HG03175 (cell line): ENCODE data around the gene HHAT.

Experiments used
- ATAC-seq: cut with Tn5 transposase; IDR thresholded peaks from one replicate; pipeline ENCODE4 v1.9.1; 2021; ENCODE audit warnings: mild to moderate bottlenecking, moderate library complexity; ENCODE audit not compliant: unreplicated experiment

Gene HHAT

DNA sequence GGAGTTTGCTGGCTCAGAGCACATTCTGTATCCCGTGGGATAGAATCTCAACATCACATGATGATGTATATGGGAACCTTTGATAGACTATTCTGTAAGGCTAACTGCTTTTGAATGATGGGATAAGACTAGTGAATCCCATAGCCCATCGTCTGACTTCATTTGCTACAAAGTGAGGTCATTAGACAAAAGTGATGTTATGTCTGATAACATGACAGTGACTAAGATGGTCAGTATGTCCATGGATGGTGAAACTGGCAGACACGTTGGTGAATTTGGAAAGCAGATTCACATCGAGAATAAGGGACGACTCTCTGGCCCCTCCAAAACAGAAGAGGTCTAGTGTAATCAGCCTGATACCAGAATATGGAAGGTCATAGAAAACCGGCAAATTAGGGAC, 108.4 kb downstream of the HHAT start:
- no peak for ATAC-seq

DNA sequence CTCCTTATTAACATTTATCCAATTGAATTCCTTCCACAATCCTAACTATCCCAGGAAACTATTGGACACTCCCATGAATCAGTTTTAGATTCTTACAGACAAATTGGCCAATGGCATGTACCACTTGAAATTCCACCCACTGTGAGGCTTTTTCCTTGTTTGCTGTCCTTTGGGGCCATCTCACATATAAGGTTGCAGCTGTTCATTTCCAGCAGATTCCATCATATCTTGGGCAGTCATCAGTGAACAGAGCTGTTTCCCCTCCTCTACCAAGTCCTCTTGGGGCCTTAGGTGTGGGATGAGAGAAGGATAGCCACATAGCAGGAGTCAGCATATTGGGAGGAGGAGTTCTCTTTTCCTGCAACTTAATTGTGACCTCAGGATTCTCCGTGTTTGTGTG, 109.1 kb downstream of the HHAT start:
- ATAC-seq, result no peak

DNA sequence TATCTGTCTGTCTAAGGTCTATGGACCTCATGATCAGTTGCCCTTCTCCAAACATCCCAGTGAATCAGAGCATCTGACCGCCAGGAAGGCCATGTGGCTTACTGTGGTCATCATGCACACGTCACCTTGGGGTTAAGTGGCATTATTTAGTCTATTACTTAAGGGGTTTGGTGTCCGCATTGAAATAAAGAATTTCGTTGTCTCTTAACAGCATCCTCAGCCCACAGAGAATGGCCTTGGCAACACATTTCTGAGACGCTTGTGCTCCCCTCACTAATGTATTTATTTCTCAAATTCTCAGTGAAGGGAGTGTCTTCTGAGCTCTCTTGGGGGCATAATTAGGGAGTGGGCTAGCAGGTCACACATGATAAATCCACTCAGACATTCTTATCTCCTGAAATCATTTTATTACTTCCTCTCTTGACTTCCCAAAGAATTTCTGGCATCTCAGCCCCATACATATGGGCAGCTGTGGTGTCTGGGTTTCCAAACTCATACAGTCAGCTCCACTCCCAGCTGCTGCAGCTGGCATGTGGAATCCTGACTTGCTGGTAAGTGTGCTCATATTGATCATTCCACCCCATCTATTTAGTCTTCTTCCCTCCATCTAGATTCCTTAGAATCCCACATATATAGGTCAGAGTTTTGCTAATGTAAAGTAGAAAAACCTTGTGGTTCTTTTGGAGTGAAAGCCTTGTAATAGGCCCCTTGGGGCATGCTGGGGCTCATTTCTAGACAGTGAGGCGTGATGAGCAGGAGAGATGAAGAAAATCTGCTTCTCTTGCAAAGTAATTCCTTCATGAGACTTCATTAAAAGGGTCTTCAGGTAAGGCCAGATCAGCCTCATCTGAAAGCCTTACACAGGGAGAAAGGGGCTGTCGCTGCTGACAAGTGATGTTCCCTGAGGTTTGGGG, 110.5 kb downstream of the HHAT start:
- no peak for ATAC-seq

DNA sequence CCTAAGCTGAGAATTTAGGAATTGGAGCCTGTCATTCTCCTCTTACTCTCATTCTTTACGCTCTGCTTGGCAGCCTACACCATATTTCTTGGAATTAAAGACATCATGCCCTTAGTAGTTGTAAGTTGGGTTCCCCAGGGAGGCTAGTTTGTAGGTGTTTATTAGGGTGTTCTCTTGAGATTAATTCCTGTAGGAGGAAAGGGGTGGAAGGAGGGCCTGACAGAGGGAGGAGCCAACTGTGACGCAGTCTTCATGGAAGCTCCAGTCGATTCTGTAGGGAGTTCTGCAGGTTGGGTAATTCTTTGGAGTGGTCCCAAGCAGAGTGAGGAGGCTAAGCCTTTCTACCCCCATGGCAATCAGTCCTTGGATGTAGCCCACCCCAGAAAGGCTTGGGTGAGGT, 111.4 kb downstream of the HHAT start:
- no peak for ATAC-seq

DNA sequence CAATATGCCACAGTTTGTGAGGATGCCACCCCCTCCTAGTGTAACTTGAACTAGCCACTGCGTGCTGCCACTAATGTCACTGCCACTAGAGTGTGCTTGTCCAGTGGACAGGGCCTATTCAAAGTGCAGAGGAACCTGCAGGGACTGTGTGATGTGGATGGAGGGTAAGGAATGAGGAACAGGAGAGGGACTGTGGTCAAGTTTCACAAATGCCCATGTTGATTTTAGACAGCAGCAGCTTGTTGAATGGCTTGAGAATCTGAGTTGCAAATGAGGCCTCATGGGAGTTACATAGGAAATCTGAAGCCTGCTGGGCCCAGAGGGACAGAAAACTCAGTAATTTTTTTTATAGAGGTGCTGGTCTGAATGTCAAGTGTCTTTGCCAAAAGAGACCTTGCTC, 112.3 kb downstream of the HHAT start:
- ATAC-seq, result no peak

DNA sequence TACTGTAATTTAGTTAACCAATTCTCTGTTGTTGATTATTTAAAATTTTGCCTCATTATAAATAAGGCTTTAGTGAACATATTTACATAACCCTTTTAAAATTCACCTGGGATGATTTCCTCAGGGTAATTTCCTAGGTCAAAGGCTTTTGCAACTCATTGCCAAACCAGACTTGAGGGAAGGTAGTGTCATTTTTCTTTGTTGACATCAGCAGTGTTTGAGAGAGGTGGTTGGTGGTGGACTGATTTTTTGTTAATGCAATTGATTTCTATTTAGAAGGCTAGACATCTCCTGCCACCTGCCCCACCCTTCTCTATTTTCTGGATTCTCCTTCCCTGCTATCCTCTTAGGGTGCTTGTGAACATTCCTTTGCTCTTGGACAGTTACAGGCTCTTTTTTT, 116.8 kb downstream of the HHAT start:
- ATAC-seq, result no peak

DNA sequence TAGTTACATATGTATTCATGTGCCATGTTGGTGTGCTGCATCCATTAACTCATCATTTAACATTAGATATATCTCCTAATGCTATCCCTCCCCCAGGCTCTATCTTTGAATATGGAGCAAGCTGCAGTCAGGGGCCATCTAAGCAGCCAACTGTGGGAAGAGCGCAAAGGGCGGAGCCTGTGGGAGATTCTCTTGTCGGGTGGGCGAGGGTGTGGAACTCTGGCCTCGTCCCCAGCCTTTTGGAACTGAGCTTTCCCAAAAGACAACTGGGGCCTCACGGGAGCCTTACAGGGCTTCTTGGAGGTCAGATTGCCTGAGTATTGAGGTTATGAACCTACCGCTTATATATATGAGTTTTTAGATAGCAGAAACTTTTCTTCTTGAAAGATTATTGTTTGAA, 117.2 kb downstream of the HHAT start:
- ATAC-seq, result no peak

DNA sequence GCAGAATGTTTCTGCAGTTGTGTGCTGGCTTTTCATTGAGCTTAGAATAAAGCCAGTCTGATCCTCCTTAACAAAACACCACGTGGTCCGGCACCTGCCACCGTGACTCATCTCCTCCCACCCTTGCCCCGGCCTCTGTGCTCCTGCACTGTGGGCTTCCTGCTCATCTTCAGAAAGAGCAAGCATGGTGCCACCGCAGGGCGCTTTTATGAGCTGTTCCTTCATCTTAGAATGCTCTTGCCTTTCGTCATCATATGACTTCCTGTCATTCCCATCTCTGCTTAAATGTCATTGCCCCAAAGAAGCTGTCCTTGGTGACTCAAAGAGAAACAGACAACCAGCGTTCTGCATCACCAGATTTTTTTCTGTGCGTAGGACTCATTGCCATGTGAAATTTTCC, 117.8 kb downstream of the HHAT start:
- ATAC-seq, result no peak

DNA sequence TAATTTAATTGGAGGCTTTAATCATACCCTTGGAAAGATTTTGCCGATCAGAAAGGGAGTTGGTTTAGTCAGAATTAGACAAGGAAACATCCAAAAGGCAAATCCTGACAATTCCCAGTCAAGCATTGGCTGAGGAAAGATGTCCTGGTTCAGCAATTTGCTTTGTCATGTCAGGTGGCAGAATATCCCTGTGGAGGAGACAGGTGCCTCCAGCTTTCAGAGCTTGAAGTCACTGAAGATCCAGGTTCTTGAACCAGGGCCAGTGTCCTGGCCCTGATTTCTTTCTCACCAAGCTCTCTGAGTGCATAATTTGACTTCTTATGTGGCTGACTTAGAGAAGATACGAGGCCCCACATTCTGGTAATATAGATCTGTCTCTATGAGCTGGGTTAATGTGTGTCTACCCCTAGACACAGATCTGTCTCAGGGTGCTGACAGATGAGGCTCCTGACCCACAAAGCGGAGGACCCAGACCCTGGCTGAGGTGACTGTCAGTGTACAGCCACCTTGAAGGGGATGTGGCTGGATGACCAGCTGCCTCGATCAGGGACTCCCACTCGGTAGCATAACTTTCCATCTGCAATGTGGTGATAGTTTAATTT, 118.9 kb downstream of the HHAT start:
- no peak for ATAC-seq

DNA sequence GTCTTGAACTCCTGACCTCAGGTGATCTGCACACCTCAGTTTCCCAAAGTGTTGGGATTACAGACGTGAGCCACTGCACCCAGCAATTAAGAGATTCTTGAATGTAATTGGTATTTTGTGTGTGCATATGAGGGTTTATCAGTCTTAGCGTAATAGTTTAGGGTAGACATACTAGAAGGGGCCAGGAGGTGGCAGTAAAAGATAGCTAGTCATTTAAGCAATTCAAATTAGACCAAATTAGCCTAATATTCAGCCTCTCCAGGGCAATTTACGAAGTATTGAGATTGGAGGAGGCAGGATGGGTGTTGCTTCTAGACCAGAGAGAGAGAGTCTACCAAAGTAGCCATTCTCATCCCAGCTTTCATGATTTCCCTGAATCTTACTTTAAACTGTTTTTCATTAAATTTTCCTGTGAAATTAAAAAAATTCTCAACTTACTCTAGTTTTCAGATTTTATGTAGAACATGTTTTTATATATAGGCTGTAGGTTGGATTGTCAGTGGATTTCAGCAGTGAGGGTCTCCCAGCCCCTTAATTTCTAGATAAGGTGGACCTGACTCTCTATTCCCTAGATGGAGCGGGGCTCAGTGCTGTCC, 119.7 kb downstream of the HHAT start:
- no peak for ATAC-seq

DNA sequence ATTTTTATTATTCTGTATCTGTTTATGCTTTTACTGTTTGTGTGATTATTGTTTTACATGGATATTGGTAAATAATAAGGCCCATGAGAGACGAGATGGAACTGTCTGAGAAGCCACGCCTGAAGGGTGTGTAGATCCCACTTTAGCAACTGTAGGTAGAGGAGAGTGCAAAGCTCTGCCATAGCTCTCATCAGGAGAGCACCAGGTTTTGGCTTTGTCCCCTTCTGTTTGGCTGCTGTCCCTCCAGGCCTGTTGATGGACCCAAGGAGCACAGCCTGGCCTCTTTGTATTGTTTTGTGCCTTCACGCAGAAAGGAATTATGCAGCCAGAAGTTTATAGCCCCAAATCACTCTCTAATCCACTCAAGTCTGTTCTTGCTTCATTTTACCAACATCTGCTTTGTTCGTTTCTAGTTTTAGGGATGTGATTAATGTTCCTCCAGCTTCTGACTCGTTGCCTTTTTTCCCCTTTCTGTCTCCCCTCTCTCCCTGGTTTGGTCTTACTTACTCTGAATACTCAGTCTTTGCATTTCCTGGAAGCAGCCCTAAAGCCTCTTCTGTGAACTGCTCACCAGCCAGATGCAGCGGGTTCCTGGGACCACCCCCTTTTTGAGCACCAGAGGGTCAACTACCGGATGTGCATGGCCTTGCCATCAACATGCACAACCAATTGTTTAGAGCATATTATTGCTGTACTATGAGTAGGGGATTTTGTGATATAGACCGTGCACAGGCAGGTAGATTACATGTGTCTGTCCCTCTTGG, 127.3 kb downstream of the HHAT start:
- ATAC-seq, result no peak

DNA sequence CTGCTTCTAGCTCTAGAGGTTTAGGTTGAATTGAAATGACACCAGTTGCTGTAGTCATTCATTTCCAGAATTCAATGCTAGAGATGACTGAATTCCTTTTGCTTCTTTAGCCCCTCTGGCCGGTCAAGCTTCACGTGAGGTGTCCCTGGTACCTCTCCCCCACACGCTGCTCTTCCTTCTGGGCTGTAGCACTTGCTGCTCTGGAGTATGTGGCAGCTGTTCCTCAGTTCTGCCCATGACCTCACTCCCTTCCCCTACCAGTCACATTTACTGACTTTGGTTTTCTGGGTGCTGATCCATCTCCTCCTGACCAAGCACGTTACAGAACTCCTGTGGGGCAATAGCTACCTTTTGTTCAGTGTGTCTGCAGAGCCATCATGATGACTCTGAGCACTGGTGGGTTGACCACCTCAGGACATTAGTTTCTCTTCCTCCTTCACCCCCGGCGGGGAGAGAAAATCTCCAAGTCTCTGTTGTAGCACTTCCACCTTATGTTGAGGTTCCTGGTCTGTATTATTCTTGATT, 128.1 kb downstream of the HHAT start:
- ATAC-seq, result no peak

DNA sequence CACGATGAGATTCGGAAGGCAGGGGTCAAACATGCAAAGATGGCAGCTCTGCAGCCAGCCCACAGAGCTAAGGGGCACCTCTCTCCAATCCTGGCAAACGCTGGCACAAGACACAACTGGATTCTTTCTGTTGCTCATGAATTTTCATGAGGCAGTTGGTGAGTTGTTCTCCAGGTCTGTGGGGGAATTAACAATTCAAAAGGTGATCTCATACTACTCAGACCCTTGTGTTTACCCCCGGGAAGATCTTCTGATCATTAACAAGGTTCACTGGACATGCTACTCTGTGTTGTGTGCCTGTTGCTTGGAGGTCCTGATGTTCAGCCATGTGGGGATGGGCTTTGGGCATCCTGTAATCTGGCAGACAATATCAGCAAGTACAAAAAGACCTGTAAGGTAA, 128.9 kb downstream of the HHAT start:
- ATAC-seq, result no peak

DNA sequence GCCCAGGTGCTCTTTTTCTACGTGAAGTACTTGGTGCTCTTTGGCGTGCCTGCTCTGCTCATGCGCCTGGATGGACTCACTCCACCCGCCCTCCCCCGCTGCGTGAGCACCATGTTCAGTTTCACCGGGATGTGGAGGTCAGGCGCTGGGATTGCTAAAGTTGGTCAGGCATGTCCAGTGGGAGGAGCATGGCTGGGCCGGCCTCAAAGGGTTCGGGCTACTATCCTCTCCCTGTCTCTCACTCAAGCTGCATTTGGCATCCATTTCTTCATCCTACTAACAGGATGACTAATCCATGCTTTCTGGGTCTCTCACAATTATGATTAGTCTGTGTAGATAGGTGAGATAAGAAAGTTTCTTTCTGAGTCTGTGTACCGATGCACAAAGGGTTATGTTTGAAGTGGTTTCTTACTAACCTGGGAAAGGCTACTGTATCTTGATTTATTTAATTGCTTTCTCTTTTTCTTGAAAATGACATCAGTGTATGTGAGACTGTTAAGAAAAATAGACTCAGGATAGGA, 135.9 kb downstream of the HHAT start:
- ATAC-seq, result no peak

DNA sequence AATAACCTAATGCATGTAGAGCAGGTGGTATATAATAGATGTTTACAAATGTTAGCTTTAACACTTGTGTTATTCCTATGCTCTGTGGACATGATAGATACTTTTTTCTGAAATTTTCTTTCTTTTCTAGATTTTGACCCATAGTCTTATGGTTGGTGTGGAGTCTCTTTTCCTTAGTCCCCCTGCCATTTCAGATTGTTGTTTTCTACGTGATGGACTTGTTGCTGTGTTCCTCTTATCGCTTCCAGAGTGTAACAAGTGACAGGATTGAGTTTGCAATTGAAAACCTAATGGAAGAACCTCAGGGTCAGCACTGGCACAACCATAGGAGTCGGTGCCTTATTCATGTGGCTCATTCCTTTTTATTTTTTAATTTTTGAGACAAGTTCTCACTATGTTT, 136.4 kb downstream of the HHAT start:
- ATAC-seq, result no peak

DNA sequence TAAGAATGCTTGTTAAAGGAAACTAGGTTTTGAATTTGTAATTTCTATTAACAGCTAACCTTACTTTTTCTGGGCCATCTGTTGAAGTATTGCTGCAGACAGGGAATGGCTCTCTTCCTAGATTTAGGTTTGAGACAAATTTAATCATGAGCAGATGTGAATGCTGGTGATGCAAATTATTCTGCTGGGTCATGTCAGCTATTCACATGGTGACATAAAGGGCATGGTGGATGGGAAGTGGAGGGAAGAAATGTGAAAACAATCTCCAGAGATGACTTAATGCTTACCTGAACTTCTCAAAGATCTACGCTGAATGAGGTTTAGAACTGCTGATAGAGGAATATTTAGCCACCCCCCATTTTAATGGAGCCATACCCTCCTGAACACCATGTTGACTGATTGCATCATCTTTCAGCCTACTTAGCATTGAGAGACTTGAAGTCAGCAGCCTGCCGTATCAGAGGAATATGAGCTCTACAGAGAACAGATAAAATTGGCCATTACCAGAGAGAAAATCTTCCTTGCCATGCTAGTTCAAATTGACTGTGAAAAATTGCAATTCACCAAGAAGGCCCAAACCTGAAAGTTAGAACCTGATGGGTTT, 138.8 kb downstream of the HHAT start:
- ATAC-seq, result no peak

DNA sequence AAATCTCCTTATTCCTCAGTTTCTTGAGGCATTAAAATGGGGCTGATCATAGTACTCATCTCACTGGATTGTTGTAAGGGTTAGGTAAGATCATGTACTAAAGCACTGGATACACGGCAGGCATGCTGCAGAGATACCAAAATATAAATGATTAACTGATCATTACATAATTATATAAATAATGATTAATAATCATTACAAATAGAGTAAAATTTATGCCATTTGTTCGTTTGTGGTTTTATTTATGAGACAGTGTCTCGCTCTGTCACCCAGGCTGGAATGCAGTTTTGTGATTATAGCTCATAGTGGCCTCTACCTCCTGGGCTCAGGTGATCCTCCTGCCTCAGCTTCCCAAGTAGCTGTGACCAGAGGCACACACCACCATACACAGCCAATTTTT, 140.7 kb downstream of the HHAT start:
- ATAC-seq, result no peak

DNA sequence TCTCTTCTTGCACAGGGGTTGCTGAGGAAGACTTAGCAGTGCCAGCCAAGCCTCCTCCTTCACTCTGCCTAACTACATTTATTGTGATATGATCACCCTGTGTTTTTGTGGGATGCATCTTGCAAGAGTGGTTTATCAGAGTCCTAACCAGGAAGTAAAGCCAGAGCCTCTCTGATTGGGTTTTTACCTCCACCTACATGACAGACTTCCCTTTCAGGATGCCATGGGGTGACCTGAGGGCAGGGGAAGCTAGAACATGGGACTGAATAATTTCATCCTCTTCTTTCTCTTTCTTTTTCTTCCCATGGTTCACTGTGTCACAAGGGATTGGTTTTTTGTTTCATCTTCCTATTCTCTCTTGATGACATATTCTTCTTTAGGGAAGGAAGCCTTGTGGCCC, 146.6 kb downstream of the HHAT start:
- ATAC-seq, result no peak

DNA sequence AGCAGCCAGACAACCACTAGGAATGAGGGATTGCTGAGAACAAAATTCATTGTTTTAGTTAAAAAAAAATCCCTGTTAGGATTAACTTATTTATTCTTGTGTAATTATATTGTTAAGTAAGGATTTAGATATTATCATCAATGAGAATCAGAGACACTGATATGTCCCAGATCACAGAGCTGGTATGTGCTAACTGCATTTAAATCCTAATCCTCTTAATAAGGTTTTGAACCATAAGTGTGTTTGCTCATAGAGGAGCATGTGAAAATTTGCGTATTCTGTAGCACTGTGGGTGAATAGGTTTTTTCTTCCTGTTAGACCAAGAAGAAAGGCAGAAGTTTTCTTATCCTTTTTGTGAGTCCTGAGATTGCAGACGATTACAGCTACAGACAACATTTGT, 147.1 kb downstream of the HHAT start:
- ATAC-seq, result no peak

DNA sequence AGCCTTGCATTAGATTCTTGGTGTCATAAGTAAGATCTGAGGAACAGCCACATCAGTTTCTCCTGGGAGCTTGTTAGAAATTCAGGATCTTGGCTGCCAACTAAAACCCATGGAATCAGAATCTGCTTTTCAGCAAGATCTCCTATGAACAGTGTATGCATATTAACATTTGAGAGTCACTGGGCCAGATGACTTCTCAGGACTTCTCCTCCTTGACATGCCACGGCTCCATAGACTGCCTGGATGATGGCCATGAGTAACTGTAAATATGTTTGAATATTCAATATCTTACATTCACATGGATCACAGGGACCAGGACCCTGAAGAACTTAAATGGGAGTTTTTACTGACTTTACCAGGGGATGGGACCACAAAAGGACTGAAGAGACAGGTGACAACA, 148.0 kb downstream of the HHAT start:
- no peak for ATAC-seq
